ENCODE data around the gene CHKB. TPM values are rescaled to one million over a fixed set of nuclear protein-coding genes. Genes with fewer than 3 reads are reported as not detected.

CHKB gene, protein sequence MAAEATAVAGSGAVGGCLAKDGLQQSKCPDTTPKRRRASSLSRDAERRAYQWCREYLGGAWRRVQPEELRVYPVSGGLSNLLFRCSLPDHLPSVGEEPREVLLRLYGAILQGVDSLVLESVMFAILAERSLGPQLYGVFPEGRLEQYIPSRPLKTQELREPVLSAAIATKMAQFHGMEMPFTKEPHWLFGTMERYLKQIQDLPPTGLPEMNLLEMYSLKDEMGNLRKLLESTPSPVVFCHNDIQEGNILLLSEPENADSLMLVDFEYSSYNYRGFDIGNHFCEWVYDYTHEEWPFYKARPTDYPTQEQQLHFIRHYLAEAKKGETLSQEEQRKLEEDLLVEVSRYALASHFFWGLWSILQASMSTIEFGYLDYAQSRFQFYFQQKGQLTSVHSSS
- total RNA-seq (2014; rRNA removed; shearing (Covaris generic)), result 19.5 and 20.7 TPM in 2 replicates

DNA sequence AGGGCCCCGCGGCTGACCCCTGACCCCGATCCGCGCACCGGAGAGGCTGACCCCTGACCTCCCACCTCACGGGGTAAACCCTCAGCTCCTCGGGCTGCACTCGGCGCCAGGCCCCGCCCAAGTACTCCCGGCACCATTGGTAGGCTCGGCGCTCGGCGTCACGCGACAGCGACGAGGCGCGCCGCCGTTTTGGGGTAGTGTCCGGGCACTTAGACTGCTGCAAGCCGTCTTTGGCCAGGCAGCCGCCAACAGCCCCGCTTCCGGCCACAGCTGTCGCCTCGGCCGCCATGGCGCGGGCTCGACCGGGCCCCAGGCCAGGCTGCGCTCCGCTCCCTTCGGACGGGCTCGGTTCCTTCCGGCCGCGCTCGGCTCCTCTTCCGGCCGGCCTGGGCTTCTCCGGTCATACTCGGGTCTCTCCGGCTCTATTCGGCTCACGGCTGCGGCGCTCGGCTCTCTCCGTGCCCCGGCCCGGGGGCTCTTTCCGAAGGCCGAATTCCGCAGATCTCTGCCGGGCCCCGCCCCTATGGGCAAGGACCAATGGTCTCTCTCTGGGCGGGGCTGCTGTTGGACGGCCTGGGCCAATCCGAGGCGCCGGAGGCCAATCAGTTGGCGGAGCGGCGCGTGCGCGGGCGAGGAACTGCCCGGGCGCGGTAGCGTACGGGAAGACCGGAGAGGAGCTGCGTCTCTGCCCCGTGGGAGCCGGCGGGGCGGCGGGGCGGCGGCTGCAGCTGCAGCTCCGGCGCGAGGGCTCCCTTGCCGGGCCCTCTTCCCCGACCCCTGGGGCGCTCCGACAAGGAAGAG lies at the start of gene CHKB:
TSS of gene CHKB (minus strand) at position 357 of the 801 bp plus-strand sequence. CDS start at position 289, 68 bp downstream.

DNA sequence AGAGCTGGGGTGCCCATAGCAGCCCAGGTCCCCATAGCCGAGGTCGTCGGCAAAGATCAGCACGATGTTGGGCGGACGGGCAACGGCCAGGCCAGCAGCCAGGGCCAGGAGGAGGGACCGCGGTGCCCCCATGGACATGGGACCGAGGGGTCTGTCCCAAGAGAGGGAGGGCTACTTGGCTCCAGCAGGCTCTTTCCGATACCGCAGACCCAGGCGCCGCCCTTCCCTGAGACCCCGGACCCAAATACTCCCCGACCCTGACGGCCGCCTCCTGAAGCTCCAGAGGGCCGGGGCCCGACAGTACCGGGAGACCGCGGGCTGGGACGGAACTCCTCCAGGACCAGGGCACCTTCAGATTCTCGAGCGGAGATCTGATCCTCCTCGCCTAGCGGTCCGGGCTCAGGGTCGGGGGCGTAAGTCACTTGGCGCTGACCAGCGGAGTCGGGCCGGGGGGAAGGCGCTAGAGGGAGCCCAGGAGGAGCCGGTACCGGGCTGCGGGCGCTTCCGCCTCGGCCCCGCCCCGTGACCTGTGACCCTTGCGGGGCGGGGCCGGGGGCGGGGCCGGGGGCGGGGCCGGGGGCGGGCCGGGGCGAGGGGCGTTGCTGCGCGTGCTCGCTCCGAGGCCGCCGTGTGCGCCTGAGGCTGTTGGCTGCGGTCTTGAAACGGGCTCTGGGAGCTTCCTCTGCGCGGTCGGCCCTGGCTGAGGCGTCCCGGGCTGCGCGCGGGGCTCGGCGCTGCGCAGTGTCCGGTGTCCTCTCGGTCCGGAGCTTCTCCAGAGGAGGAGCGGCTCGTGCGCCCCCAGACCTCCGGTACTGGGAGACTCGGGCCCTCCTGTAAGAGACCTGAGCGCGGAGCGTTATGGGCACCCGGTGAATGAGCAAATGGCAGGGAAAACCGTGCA lies 45.2 kb upstream of the CHKB start, which contains the start of gene ARSA:
TSS of gene ARSA (minus strand) at position 511 of the 901 bp plus-strand sequence. CDS start at position 138, 373 bp downstream.

DNA sequence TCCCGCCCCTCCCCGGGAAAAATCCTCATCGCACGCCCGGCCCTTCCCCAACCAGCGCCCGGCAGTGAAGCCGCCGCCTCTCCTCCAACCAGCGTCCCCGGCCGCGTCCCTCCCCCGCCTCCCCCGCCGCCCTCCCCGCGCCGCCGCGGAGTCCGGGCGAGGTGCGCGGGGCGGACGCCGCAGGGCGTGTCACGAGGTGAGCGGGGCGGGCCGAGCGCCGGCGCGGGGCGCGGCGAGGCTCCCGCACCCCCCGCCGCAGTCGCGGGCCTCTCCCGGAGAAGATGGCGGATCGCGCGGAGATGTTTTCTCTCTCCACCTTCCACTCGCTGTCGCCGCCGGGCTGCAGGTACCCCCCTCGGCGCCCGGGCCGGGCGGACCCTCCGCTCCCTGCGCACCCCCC lies 17.9 kb upstream of the CHKB start, which contains the start of gene MAPK8IP2:
TSS of gene MAPK8IP2 (plus strand) at position 256 of the 400 bp plus-strand sequence. CDS start at position 282, 26 bp downstream.

DNA sequence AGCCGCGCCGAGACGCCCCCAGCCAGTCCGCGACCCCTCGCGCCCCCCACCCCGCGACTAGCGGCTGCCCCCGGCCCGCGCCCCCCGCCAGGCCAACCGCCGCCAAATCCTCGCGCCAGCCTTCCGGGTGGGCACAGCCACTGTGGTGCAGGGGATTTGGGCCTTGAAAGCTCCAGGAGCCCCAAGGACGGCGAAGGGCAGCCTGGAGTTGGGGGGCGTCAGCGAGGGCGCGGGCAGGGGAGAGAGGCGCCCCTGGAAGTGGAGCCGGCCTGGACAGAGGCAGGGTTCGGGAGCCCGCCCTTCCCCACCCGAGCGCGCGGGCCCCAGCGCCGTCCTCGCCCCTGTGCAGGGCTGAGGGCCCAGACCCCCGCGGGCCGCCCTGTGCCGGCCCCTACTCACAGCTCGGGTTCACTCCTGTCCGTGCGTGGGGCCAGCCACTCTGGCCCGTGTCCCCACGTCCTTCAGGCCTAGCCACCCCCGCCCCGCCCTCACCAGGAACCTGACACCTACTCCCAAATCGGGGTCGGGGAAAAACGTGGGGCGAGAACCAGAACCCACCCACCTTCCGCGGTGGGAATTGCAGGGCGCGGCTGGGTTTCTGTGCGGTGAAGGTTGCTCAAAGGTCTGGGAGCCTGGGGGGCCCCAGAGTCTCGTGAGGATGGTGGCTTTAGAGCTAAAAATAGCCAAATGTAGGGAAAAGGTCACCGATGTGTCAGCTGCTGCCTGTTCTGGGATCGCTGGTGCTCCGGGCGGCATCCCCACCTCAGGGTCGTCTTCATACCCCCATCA lies 4.5 kb downstream of the CHKB start, which contains the start of gene CPT1B:
TSS of gene CPT1B (minus strand) at position 441 of the 789 bp plus-strand sequence. CDS start 512 bp downstream, outside the sequence.

DNA sequence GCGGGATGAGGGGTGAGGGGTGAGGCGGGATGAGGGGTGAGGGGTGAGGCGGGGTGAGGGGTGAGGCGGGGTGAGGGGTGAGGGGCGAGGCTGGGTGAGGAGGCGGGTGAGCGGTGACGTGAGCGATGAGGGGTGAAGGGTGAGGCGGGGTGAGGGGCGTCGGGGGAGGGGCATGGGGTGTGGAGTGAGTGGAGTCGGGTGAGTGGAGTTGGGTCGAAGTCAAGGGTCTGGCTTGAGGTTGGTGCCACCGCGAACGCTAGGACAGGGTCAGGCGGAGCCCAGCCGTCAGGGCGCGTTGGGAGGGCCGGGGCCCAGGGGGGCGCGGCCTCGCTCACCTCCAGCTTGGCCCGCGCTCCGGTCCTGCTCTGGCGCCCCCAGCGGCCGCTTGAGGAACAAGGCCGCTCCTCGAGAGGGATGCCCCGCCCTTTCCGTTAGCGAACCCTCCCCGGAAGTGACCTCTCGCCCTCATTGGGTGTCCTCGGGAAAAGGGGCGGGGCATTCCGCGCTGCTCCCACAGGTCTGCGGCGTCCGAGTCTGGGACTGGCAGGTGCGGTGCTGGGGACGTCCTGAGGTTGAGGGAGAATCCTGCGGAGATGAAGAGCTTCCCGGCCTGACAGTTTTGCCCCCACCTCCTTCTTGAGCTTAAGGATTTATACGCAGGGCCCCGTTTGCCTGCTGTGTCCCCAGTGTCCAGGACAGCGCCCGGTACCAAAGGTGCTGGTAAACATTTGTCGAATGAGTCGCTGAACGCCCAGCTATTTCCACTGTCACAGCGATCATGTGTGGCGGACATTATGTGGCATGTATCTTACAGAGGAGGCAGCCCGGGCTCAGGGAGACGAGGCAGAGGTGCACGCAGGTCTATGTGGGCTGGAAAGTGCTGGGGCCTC lies 19.9 kb downstream of the CHKB start, which contains the start of gene SYCE3:
TSS of gene SYCE3 (minus strand) at position 397 of the 890 bp plus-strand sequence. CDS start 6,514 bp downstream, outside the sequence.

DNA sequence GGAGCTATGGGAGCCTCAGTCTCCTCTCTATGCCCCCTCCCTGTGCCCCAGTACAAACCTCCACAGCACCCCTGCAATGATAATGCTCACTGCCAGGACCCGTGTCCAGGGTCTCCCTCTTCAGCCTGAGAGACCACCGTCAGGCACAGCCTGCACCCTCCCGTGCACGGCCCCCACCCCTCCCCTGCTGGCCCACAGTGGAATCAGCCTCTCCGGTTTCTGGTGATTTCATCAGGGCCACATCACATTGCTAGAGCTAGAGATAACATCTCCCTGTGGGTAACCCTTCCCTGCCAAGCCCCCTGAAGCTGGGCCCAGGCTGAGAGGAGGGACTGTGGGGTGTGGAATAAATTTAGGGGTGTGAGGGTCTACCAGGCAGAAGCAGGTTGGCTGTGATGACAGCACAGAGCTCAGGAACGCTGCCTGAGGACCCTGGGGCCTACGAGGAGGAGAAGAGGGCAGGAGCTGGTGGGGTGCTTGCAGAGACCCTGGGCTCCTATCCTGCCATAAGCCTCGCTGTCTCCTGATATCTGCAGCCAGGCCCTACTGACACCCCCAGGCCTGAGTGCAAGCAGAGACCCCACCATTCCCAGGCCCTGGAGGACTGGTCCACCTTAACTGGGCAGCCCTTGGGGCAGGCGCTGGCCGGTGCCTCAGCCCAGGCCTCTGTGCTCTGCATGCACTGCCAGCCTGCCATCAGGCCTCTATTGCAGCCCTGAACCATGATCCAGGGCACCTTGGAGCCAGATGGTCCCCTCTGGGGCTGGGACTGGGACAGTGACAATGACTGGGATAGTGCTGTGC lies 36.9 kb downstream of the CHKB start, which contains the start of gene KLHDC7B:
TSS of gene KLHDC7B (plus strand) at position 378 of the 804 bp plus-strand sequence. CDS start at position 723, 345 bp downstream.

DNA sequence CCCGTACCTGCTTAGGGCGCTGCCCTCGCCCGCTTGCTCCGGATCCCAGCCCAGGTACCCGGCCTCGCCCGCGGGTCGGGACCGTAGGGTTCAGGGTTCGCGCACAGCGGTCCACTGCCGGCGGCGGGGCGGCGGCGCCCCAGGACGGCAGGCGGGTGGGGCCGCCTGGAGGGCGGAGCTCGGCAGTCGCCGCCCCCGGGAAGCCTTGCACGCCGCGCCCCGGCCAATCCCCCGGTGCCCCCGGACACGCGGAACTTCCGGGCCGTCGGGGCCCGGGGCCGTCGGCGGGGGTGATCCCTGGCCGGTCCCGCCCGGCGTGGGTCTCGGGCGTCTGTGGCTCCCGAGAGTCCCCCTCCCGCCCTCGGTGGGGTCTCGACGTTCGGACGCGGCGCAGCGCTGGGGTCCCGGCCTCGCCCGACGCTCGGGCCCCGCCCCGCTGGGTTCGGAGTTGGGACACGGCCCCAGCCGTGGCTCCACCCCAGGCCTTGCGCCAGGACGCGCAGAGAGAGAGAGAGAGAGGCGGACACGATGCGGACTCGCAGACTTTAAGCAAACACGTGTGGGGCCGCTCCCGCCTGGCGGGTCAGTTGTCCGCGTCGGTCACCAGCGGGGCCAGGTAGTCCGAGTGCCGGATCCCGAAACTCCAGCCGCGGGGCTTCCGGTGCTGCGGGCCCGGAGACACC lies 52.6 kb downstream of the CHKB start, which contains the start of gene TYMP:
TSS of gene TYMP (minus strand) at position 116 of the 683 bp plus-strand sequence. CDS start 303 bp downstream, outside the sequence.

Other genes starting within 250 kb of the CHKB start
- gene PPP6R2, start 239.5 kb downstream of the CHKB start, total RNA-seq (2014; rRNA removed; shearing (Covaris generic)), result 34.7 and 35.6 TPM in 2 replicates
- gene SBF1, start 107.8 kb downstream of the CHKB start, total RNA-seq (2014; rRNA removed; shearing (Covaris generic)), result 51.5 and 55.0 TPM in 2 replicates
- 6.3 and 7.4 TPM in 2 replicates for gene ADM2, start 101.3 kb downstream of the CHKB start, total RNA-seq (2014; rRNA removed; shearing (Covaris generic))
- gene MIOX, start 96.0 kb downstream of the CHKB start, total RNA-seq (2014; rRNA removed; shearing (Covaris generic)), result 0.34 TPM in 1 of 2 replicates, not detected in the other
- gene LMF2, start 75.1 kb downstream of the CHKB start, total RNA-seq (2014; rRNA removed; shearing (Covaris generic)), result 21.6 and 26.6 TPM in 2 replicates
- gene NCAPH2, start 74.6 kb downstream of the CHKB start, total RNA-seq (2014; rRNA removed; shearing (Covaris generic)), result 64.5 and 68.5 TPM in 2 replicates
- gene SCO2, start 57.3 kb downstream of the CHKB start, total RNA-seq (2014; rRNA removed; shearing (Covaris generic)), result 3.2 and 7.3 TPM in 2 replicates
- 1.1 and 1.5 TPM in 2 replicates for gene TYMP, start 52.8 kb downstream of the CHKB start, total RNA-seq (2014; rRNA removed; shearing (Covaris generic))
- 0.34 TPM in 1 of 2 replicates, not detected in the other for gene KLHDC7B, start 37.0 kb downstream of the CHKB start, total RNA-seq (2014; rRNA removed; shearing (Covaris generic))
- not detected in 2 replicates for gene SYCE3, start 19.9 kb downstream of the CHKB start, total RNA-seq (2014; rRNA removed; shearing (Covaris generic))
- 8.2 and 18.8 TPM in 2 replicates for gene CPT1B, start 4.4 kb downstream of the CHKB start, total RNA-seq (2014; rRNA removed; shearing (Covaris generic))
- 0.03 and 0.04 TPM in 2 replicates for gene MAPK8IP2, start 17.9 kb upstream of the CHKB start, total RNA-seq (2014; rRNA removed; shearing (Covaris generic))
- gene ARSA, start 45.3 kb upstream of the CHKB start, total RNA-seq (2014; rRNA removed; shearing (Covaris generic)), result 7.7 and 8.0 TPM in 2 replicates
- gene SHANK3, start 90.0 kb upstream of the CHKB start, total RNA-seq (2014; rRNA removed; shearing (Covaris generic)), result 0.29 and 0.30 TPM in 2 replicates
- gene ACR, start 155.4 kb upstream of the CHKB start, total RNA-seq (2014; rRNA removed; shearing (Covaris generic)), result 1.1 TPM in 1 of 2 replicates, not detected in the other
- gene RABL2B, start 200.8 kb upstream of the CHKB start, total RNA-seq (2014; rRNA removed; shearing (Covaris generic)), result 11.0 and 12.8 TPM in 2 replicates